Measurements from ENCODE around the gene SIRPA. TPM values are rescaled to one million over a fixed set of nuclear protein-coding genes. Genes with fewer than 3 reads are reported as not detected.

SIRPA gene
- total RNA-seq, 1 experiment from 2014 or later, result 6.0 TPM

- Histone ChIP-seq H4K8ac (replicated peaks; ENCODE audit: insufficient read length, low read depth, low read length) (no peak overlapping the region), H3K23ac (ENCODE audit: insufficient read length, low read depth, low read length) (no peak overlapping the region), H2BK15ac (ENCODE audit: low read depth, low read length) (no peak overlapping the region), H2BK5ac (ENCODE audit: insufficient read length, low read length) (no peak overlapping the region), H3K27ac (ENCODE audit: insufficient read length, low read depth, low read length) (no peak overlapping the region), H2AFZ (ENCODE audit: low read length) (no peak overlapping the region), H3K9me3 (ENCODE audit: control insufficient read depth, low read depth, low read length) (no peaks in the 10 kb centered on the region), H3K27me3 (ENCODE audit: insufficient read depth, low read length) (no peaks in the 10 kb centered on the region), H2BK120ac (ENCODE audit: low read depth, low read length, poor library complexity, severe bottlenecking) (no peak overlapping the region), H3K4ac (ENCODE audit: low read depth, low read length) (no peak overlapping the region), H3K79me2 (ENCODE audit: insufficient read depth, low read length) (no peaks in the 10 kb centered on the region), H3K14ac (ENCODE audit: insufficient read depth, low read length) (no peak overlapping the region), H3K4me2 (ENCODE audit: insufficient read depth, insufficient read length, low read length) (no peak overlapping the region), H3K23me2 (ENCODE audit: insufficient read length, low read depth, low read length, poor library complexity, severe bottlenecking) (no peaks in the 10 kb centered on the region), H4K20me1 (ENCODE audit: control insufficient read depth, insufficient read depth, insufficient read length) (no peaks in the 10 kb centered on the region), H3T11ph (ENCODE audit: low read length) (no peak overlapping the region), H4K91ac (ENCODE audit: insufficient read length, low read depth, low read length) (no peak overlapping the region), H3K18ac (ENCODE audit: insufficient read length, low read depth, low read length) (no peak overlapping the region), H2BK20ac (ENCODE audit: low read depth, low read length, poor library complexity, severe bottlenecking) (no peak overlapping the region), H2BK12ac (ENCODE audit: insufficient read length, low read depth, low read length) (no peak overlapping the region), H2AK5ac (ENCODE audit: insufficient read length, low read length) (no peak overlapping the region), H4K5ac (ENCODE audit: insufficient read length, low read depth, low read length) (no peak overlapping the region), H3K79me1 (ENCODE audit: insufficient read depth, low read depth, low read length, poor library complexity, severe bottlenecking) (no peaks in the 10 kb centered on the region), H3K56ac (ENCODE audit: insufficient read length, low read depth, low read length) (no peak overlapping the region), H3K4me1 (ENCODE audit: insufficient read depth, low read length) (no peaks in the 10 kb centered on the region; the same call in 1 of the 2 replicates), H3K9ac (ENCODE audit: extremely low read depth, insufficient read length, low read length) (no peak overlapping the region)
- no peak overlapping the region for H3K27ac Mint-ChIP-seq
- DNase-seq, result no peak
- H3K36me3 Mint-ChIP-seq (ENCODE audit: insufficient read depth in 1 of 3, low read depth in 3 of 3), result peaks cover 4 to 12% (median 8%) of the 10 kb centered on the region in 3 experiments; a peak in 6 of 7 replicates
- peaks cover 17 to 23% of the 10 kb centered on the region in 2 experiments for H3K4me1 Mint-ChIP-seq
- no peaks in the 10 kb centered on the region; the same call in 1 of the 2 replicates for H3K27me3 Mint-ChIP-seq (ENCODE audit: low read depth)
- no peak overlapping the region for H3K4me3 Mint-ChIP-seq
- no peaks in the 10 kb centered on the region for H3K9me3 Mint-ChIP-seq
- no peak for TF ChIP-seq CTCF (conservative IDR thresholded peaks at IDR 0.05)
- no CpG with 5 or more reads among the region's 12 CpGs for WGBS (ENCODE audit: extremely low coverage, insufficient read length, low lambda C conversion rate)
Measured at GRCh38 chr20:1918491-1919165, 23.4 kb downstream of the SIRPA start.

Data from H9 (cell line).